Measurements from ENCODE around the gene CDC14B.

CDC14B gene

DNA sequence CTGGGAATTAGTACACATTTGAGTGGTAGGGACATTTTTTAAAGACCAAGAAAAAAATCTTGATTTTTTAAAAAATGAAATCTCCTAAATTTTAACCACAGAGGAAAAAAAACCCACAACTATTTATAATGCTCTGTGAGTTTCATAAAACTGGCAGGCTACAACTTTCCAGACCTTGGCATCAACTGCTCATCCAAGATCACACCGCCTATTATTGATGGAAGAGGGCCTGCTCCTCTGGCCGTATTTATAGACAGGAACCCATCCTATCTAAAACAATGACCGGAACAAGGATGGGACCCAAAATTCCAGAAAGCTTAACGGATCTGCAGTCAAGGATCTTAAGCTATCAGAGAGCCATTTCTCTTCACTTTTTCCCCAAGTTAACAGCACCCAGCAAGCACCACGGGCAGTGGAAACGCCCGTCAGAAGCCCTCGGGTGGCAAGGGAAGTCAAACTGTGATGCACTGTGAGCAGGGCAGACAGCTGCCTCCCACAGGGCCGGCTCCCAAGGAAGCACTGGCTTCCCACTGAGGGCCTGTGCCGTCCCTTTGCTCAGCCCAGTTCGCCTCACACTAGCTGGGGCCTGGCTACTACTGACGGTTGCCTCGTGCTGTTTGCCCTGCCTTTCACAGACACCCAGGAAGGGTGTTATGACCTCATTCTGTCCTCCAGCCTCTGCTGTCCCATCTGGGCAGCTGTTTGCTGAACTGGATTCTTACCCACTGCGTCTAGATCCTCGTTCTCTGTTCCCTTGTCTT, 62.8 kb downstream of the CDC14B start:
- in situ Hi-C loops (cut with HindIII; ENCODE audit: low sequenced_read_pairs): no loop called here
- H3K4me3 ChIP-seq (ENCODE audit: low read depth, low read length): no peak overlapping the region

DNA sequence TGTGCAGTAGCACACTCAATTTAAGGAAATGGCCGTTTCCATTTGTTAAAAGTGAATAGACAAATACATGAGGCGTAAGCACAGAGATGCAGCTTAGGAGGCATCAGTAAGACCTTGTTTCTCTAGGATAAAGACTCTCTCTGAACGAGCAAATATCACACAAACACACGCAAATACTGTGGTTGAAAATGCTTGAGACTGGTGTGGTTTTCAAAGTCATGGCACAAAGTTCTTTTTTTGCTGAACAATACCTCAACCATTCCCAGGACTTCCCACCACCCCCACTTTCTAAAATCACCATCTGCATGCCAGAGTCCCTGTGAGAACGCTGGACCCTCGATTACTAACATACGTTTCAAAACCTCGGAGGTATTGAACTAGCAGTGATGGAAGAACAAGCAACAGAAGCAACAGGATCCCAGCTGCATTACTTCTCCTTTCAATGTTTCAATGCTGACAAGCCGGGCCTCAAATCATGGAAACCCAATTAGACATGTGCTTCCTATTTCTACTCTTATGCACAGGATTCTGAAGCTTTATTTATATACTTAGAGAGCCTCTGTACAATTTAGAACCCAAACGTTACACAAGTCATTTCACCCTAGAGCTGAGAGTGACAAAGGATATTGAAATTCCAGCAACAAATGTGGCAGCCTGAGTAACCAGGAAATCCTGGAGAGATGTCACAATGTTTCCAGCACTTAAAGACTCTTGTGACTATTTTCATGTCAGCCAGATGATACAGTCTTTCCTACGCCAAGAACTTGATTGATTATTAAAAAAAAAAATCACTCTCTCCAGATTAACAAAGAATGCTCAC, 63.9 kb downstream of the CDC14B start:
- TF ChIP-seq CTCF (IDR thresholded peaks at IDR 0.05; ENCODE audit: low read depth, low read length): no peak
- no peak overlapping the region for H3K4me3 ChIP-seq (ENCODE audit: low read depth, low read length)
- peak; percentile 10 for DNase-seq (ENCODE audit: low read depth, low spot score)
- in situ Hi-C loops (cut with HindIII; ENCODE audit: low sequenced_read_pairs): no loop called here

More for the DNA sequence above, 62.8 kb downstream of the CDC14B start:
- TF ChIP-seq CTCF (IDR thresholded peaks at IDR 0.05; ENCODE audit: low read depth, low read length): no peak
- DNase-seq (ENCODE audit: low read depth, low spot score): no peak

GRCh38 chr9:96554801-96555566, 64.7 kb downstream of the CDC14B start:
- in situ Hi-C loops (cut with HindIII; ENCODE audit: low sequenced_read_pairs): no loop called here
- no peak overlapping the region for H3K4me3 ChIP-seq (ENCODE audit: low read depth, low read length)
- peak; percentile 59 for DNase-seq (ENCODE audit: low read depth, low spot score)
- no peak for TF ChIP-seq CTCF (IDR thresholded peaks at IDR 0.05; ENCODE audit: low read depth, low read length)

DNA sequence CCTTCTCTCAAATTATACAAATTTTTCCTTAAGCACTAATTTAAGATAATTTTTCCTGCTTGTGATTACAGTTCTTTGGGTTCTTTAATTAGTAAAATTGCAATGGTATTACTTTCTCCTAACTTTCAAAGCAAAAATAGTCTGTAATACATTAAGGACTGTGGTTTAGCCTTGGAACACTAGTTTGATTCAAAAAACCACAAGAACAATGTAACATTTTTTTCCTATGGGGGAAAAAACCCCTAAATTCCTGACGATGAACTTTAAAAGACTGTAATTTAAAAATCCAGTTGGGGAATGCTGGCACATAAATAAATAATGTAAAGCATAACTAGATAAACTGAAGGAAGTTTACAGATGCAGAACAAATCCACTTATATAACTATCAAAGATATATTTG, 65.3 kb downstream of the CDC14B start:
- DNase-seq (ENCODE audit: low read depth, low spot score): peak; percentile 72
- in situ Hi-C loops (cut with HindIII; ENCODE audit: low sequenced_read_pairs): no loop called here
- H3K4me3 ChIP-seq (ENCODE audit: low read depth, low read length): no peak overlapping the region
- no peak for TF ChIP-seq CTCF (IDR thresholded peaks at IDR 0.05; ENCODE audit: low read depth, low read length)

GRCh38 chr9:96553070-96553469, 66.6 kb downstream of the CDC14B start:
- no peak overlapping the region for H3K4me3 ChIP-seq (ENCODE audit: low read depth, low read length)
- DNase-seq (ENCODE audit: low read depth, low spot score): peak; percentile 85
- no peak for TF ChIP-seq CTCF (IDR thresholded peaks at IDR 0.05; ENCODE audit: low read depth, low read length)
- in situ Hi-C loops (cut with HindIII; ENCODE audit: low sequenced_read_pairs): no loop called here

GRCh38 chr9:96551403-96551802, 68.2 kb downstream of the CDC14B start:
- no peak overlapping the region for H3K4me3 ChIP-seq (ENCODE audit: low read depth, low read length)
- in situ Hi-C loops (cut with HindIII; ENCODE audit: low sequenced_read_pairs): no loop called here
- TF ChIP-seq CTCF (IDR thresholded peaks at IDR 0.05; ENCODE audit: low read depth, low read length): no peak
- DNase-seq (ENCODE audit: low read depth, low spot score): no peak

Data from astrocyte of the spinal cord (primary cell).